HG03060 (cell line): ENCODE measurements around the gene ARHGAP28.

Source experiments
- ATAC-seq: cut with Tn5 transposase; IDR thresholded peaks from one replicate; pipeline ENCODE4 v1.9.1; 2021; ENCODE audit warnings: low read depth, moderate number of reproducible peaks; ENCODE audit not compliant: unreplicated experiment

ARHGAP28 gene

DNA sequence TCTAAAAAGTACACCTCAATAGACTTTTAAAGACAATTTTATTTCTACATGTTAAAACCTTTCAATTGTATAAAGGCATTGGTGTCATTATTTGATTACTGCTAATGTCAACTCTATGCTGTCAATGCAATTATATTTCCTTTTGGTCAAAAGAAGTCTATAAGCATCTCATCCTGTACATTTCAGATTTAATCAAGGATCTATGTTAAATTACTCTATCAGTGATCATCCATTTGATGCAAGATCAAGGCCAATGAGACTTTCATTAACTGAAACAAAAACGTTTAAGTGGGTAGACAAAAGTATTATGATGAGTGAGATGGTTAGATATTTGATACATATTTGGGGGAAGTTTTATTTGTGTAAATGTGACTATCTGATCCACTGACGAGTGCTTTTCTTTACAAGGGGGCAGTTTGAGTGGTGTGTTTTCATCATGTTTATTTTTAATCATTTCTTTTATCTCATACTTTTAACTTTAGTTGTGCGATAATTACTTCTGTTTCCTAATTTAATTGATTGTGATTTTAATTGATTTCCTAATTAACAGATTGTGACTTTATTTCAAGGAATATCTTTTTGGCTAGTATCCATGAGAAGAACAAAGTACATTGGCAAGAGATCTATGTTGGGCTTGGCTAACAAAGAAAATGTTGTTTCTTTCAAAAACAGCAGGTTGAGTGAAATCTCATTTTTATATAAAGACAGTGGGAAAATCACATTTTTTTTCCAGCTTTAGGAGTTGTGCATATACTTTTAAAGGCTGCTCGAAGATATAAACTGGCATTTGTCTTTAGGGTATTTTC lies 1.1 kb downstream of the ARHGAP28 start:
- ATAC-seq = no peak

DNA sequence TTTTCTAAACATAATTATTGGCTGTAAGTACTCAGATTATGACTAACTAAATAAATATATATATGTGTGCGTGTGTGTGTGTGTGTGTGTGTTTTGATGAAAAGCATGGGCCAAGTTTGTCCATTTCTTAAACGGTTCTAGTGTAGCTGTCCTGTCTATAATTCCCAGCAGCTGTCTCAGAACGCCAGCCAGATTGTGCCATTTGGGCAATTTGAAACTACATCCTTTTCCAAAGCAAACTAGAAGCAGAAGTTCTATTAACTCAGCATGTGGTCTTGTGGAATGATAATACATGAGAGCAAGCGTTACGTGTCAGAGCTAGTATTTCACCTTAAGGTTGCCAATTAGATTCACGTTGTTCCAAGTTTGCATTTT lies 1.7 kb downstream of the ARHGAP28 start:
- no peak for ATAC-seq

DNA sequence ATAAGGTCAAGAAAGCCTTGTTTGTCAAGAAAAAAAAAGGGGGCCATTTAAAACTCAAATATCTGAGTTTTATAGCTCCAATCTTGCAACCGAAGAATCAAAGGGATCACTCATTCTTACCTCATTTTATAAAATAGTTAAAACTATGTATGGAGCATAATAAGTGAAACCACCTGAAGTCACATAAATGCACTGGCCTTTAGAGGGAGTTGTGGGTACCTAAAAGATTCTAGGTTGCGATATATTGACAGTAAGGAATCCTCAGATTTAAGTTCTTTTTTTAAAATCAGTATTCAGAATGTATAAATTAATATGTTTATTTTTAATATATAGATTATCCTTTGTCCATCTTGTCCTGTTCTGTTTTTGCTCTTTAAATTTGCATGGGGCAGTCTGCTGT lies 3.4 kb downstream of the ARHGAP28 start:
- ATAC-seq = no peak

DNA sequence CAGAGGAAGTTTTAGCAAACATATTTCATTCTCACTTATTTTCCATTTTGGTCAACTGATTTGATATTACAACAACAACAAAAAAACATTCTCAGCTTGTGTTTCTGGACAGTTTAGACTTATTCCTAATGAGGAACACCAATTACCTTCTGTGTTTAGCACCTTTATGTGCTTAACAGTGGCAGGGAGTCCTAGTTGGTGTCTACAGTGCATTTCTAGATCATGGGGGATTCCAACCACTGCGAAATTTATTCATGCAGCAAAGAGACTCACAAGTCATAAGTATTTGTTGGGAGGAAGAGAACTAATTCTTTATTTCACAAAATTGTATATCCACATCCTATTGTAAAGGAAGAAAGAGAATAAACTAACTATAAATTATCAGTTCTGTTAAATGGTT lies 4.2 kb downstream of the ARHGAP28 start:
- ATAC-seq = no peak

DNA sequence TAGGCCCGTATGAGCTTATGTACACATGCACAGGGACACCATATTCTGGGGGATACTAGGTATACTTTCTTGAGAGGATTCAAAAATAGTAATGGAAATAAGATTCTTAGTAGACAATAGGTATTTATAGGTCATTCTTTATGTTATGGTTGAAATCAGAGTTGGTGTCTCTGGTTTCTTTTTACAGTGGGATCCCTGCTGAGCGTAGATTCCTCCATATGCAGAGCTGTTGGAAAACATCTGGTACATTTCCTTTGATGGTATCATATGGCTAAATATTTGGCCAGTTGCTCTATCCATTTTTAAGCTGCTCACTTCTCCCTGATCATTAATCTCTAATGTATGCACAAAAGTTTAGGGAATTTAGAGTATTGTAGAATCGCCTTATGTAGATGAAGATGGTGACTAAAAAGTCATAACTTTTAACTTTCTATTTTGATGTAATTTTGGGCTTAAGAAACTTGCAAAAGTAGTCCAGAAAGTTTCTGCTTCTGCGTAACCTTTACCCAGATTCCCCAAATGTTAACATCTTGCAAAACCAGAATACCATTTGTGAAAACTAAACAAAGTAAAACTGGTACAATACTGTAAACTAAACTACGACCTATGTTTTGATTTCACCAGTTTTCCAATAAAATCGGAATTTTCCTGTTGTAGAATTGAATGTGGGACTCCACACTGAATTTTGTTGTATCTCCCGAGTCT lies 5.4 kb downstream of the ARHGAP28 start:
- no peak for ATAC-seq

DNA sequence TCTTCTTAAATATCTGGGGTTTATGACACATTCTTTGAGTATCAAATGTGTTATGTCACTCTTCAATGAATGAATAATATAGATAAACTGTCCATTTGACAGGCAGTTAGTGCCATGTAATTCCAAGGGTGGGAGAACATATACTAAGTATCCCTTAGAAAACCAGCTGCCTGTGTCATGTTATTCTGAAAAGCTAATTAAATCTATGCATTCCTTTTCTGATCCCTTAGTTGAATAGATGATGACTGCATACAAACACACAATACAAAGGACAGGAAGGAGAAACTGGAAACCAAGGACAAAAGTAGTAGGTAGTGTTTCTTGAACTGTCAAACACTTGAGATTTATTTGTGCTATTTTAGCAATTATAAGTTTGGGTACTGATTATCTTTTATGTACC lies 8.3 kb downstream of the ARHGAP28 start:
- ATAC-seq = no peak

DNA sequence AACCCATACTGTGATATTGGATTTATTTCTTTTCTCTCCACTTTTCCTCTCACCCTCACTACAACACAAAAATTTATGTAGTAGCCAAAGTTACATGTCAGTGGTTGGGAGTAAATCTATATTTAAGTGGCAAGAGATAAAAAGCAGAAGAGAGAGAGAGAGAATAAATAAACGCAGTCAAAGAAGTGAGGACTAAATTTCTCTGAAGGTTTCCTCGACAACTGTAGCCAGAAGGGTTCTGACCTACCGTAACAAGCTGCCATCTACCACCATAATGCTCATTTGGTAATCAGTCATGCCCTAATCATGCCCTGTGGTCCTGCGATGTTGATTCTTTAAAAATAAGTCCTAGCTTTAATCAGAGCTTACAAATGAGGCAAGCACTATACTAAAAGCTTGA lies 9.1 kb downstream of the ARHGAP28 start:
- no peak for ATAC-seq

DNA sequence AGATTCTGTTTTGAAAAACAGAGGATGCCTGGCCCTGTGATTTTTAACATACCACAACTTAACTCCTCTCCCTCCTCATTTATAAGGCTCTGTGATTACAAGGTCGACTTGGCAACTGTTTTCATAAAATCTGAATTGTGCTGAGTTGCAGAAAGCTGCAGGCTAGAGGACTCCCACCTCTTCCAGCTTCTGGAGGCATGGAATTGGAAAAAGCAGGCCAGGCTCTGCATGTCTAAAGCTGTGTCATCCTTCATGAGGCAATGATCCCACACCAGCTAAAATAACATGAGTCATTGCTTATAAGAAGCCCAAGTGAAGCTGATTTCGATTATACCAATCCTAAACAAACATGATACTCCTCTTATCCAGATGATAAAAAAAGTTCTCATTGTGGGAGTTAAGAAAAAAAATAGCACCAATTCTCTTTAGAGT lies 11.7 kb downstream of the ARHGAP28 start:
- no peak for ATAC-seq

DNA sequence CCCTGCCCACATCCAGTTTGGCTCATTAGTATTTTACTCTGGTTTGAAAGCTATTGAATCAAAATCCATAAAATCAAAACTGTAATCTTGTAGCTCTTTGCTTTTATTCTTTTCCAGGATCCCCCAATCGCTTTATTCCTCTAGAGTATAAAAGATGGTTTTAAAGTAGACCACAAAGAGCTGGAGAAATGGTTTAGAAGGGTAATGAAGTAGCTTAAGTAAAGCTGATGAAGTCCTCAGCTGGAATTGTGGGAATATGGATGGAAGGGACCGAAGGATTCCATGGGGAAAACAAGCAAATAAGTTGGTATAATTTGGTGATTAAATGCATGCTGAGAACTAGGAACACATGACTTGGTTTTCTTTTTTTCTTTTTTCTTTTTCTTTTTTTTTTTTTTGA lies 12.3 kb downstream of the ARHGAP28 start:
- ATAC-seq = no peak

DNA sequence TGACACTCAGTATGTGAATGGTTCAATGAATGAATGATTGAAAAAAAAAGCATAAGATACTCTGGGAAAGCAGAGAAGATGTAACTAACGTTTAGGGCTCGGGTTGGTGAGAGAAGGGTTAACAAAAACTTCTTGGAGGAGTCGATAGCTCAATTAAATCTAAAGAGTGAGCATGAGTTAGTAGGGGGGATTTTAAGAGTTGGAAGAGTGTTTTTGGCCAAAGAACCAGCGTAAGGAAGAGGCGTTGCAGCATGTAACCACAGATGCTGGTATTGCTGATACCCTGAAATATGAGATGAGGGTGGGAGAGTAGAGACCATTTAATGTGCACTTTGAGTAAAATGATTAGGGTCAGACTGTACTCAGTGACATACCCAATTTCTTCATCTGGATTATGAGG lies 14.5 kb downstream of the ARHGAP28 start:
- ATAC-seq = no peak

DNA sequence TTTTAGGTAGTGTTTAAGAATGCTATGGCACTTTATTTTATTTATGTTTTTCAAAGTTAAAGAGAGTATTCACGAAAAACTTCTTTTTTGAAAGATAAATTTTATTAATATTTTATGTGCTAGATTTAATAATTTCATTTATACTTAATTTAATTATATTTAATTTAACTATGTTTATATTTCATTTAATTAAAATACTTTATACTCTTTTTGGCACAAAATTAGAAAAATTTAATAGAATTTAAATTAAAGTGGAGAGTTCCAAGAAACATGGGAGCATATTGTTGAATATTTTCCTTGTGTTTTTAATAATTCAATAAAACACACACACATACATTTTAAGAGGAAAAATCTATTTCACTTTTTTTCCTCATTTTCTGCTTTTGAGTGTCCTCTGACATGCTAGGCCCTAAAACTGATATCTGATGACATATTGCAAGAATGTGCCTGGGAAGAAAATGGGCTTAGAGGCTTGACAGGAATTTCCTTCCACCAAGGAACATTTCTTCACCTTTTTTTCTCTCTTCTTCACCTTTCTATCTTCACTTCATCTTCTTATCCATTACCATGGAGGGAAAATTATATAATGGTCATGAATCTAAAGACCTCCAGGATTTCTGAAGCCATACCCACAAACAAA lies 15.4 kb downstream of the ARHGAP28 start:
- ATAC-seq = no peak

DNA sequence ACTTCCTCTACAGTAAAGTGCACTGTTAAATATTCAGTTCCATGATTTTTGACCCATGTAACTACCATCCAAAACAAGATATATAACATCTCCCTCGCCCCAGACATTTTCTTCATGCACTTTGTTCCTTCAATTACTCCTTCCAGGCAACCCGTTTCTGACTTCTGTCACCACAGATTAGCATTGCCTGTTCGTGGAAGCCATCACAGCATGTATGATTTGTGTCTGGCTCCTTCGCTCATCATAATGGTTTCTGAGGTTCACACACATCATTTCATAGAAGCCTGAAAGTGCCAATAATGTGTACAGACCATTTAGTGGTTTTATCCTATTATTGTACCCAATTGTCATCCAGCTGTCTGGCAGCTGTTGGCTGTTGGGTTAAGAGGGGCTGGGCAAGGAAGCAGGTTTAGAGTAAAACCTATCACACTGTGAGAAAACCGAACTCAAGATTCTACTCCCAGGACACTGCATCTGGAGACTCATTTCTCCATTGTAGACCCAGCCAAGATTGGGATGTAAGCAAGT lies 16.1 kb downstream of the ARHGAP28 start:
- ATAC-seq = no peak

DNA sequence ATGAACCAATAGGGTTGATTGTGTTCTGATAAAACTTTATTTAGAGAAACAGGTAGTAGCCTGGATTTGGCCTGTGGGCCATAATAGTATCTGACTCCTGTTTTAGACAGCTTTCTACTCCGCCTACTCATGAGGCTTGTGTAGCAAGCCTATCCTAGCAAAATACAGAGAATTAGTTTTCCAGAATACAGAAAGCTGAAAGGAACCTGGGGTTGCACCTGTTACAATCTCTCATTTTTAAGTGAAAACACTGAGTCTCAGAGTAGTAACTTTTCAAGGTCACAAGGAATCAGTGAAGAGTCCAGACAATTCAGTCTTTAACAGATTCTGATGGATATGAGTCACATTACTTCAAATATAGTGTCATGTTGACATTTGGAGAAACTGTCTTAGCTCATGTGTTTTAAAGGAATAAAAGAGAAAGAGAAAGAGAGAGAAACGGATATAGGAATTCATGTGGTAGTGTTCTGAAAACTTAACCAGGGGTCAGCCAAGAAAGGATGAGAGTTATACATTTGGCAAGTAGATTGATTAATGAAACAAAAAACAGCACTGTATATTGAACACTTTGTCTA lies 17.0 kb downstream of the ARHGAP28 start:
- ATAC-seq = no peak

DNA sequence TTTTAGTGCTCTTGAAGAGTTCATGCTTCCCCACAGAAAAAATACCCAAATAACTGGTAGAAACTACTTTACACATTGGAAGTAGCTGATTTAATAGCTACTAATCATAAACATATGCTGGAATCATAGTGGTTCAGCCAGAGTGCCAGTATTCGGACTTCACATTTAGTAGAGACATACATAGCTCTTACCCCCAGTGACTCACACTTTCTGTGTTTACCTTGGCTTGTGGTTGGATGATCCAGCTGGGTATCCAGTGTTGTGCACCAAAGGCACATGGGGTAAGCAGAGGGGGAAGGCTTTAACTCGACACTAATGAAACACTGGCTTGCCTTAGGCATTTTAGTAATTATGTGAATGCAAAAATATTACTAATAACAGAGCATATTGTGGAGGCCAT lies 18.1 kb downstream of the ARHGAP28 start:
- no peak for ATAC-seq

DNA sequence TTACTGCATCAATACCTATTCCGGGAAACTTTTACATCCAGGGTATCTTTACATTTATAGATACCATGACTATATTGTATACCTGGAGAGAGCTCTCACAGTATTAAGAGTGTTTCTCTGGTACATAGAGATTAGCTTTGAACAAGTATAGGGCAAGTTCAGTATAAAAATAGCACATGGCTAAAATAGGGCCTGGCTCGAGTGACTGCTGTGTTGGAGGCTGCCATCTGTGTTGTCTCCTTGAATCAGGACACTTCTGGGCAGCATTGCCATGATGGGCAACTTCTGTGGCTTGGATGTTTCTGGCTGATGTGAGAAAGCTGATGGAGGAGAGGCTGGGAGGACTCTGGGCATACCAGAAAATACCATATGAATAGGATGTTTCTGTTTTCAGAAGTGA lies 18.7 kb downstream of the ARHGAP28 start:
- ATAC-seq = no peak

DNA sequence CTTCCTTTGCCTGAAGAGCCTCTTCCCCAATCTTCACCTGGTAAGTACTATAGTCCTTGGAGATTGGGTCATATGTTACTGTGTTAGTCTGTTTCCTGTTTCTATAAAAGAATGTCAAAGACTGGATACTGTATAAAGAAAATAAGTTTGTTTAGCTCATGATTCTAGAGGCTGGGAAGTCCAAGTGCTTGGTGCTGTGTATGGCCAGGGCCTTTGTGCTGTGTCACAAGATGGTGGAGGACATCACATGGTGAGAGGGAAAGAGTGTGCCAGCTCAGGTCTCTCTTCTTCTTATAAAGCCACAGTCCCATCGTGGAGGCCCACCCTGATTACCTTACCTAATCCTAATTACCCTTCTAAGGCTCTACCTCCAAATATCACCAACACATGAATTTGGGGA lies 20.9 kb downstream of the ARHGAP28 start:
- ATAC-seq = no peak

DNA sequence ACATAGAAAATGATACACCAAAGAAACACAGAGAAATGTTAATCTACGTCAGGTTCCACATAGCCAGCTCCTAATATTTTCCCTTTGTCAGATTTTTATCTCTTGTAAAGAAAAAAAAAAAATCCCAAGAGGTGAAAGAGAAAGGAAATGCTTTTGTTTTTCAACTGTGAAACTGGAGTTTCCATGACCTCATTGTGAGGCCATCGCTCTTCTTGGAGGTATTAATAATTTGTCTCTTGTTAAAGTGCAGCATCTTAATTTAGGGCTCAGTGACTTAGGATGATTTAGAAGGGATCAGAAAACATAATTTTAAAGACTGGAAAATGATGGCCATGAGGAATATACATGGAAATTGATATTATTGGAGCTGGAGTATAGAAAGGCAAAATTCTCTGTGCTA lies 21.7 kb downstream of the ARHGAP28 start:
- no peak for ATAC-seq

DNA sequence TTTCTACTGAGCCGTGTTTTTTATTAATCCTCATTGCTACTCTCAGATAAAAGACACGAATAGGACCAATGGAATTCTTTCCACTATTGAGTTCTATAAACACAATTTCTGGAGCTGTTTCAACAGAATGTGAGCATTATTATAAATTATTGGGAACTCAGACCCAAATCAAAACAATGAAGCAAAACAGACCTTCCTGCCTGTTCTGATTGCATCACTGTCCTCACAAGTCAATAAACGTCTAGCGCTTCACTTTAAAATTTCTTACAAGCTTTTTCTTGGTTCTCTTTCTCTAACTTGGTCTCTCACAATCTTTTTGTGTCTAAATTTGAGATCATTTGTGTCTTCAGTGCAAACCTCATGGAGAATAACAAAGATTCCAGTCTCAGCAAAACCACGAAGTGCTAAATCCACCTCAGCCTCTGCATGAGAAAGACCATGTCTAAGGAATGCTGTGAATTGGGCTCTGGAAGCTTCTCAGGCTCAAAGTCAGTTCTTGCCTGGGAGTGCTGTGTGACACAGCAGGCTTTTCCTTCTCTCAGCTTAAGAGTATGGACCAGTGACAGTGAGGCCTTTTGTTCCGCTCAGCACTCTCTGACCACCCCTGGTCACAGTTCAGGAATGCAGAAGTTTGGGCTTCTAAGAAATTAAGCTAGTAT lies 22.8 kb downstream of the ARHGAP28 start:
- no peak for ATAC-seq

DNA sequence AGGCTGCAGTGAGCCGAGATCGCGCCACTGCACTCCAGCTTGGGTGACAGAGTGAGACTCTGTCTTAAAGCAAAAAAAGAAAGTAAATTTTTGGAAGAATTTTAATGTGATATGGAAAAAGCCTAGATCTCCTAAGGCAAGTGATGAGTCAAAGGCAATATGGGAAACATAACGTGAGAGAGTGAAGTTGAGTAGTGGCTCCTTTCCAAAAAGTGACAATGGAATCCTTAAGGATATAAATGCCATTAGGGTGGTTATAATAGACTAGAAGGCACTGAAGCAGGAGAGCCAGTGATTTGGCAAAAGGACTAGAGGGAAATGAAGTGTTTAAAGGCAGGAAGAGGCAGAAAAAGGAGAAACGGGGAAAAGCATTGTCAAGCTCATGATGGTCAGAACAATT lies 25.6 kb downstream of the ARHGAP28 start:
- no peak for ATAC-seq

DNA sequence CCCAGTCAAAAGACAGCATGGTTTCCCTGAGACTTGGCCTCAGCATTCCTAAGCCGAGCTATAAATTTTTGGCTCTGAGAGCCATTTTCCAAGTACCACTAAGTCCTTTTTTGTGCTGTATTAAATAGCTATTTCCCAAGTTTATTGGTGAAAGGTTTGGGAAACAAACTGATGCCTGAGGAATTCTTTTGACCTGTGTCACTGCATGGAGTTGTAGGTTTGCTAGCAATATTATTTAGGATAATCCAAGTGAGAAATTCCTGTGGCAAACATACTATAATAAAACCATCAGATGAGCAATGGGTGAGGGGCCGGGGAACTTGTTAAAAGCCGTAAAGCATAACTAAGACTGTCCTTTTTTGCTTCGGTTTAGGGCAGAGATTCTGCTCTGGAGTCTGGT lies 28.4 kb downstream of the ARHGAP28 start:
- ATAC-seq = no peak

DNA sequence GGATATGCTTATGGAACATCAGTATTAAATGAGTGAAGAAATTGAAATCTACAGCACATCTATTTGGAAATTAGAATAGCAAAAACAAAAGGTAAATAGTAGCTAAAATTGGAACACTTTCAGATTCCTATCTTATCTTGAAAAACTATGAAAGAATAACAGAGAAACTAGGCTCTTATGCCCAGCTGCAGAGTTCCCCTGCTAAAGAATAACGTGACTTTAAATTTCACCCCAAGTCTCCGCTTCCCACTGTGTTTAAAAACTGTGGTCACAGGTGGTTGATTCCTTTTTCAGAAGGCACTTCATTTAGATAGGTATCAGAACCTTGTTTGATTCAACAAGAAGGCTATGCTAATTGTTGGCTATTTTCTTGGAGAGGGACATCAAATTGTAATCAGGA lies 30.1 kb downstream of the ARHGAP28 start:
- no peak for ATAC-seq
